Peyer's patch (tissue), 4 donors: ENCODE data around the gene COL26A1. TPM values are rescaled to one million over a fixed set of nuclear protein-coding genes. Genes with fewer than 3 reads are reported as not detected.
"Not testable (repeated sequence)": the region's sequence is repeated elsewhere in the genome, so short reads cannot be mapped to it uniquely, and the experiment has no call there.

Experiments
- DNase-seq, 3 donors: peaks; one replicate each; pipeline ENCODE4 v3.0.0-alpha.2; 2017 to 2019
- H3K27ac ChIP-seq, 4 donors: fragments of 200-600 bp; sonication (generic); one replicate each; pipeline ENCODE4 v1.5.1; 2016 to 2019
- H3K27me3 ChIP-seq, 2 donors: fragments of 200-600 bp; sonication (generic); one replicate each; pipeline ENCODE4 v1.5.1; 2019
- H3K36me3 ChIP-seq, 3 donors: fragments of 200-600 bp; sonication (generic); one replicate each; pipeline ENCODE4 v1.5.1; 2016 to 2019
- H3K4me1 ChIP-seq, 4 donors: fragments of 200-600 bp; sonication (generic); one replicate each; pipeline ENCODE4 v1.5.1; 2016 to 2019
- H3K4me3 ChIP-seq, 4 donors: fragments of 200-600 bp; sonication (generic); 1 replicate in 3 of 4; 2 replicates in 1 of 4; pipeline ENCODE4 v1.5.1; 2016 to 2019; ENCODE audit warnings: mild to moderate bottlenecking in 1 of 4
- H3K9me3 ChIP-seq, 4 donors: fragments of 200-600 bp; sonication (generic); one replicate each; pipeline ENCODE4 v1.5.1; 2016 to 2019; ENCODE audit warnings: mild to moderate bottlenecking in 1 of 4
- CTCF ChIP-seq, 6 experiments: fragments of 450-650 bp in 4 of 6; fragments of 200-600 bp in 2 of 6; sonication (generic) in 1 of 6; IDR thresholded peaks; one replicate each; pipeline ENCODE4 v1.5.1; 2017 to 2019; ENCODE audit warnings: antibody characterized with exemption in 6 of 6, mild to moderate bottlenecking in 3 of 6, moderate library complexity in 1 of 6
- POLR2A ChIP-seq, 2 donors: fragments of 450-650 bp; IDR thresholded peaks; one replicate each; pipeline ENCODE4 v1.5.1; 2017; ENCODE audit warnings: antibody characterized with exemption in 2 of 2, mild to moderate bottlenecking in 2 of 2, moderate library complexity in 2 of 2
- total RNA-seq, 4 donors: library from RNA; depleted of rRNA; stranded (reverse); fragments of >200 nt; gene quantifications; one replicate each; pipeline ENCODE4 v1.1.0, GENCODE V29; 2016

COL26A1 gene
- total RNA-seq, 4 donors from 2014 or later = not detected

- Histone ChIP-seq H3K4me3 (no peak overlapping the region), H3K27ac (no peak overlapping the region), H3K36me3 (no peaks in the 10 kb centered on the region), H3K4me1 (no peaks in the 10 kb centered on the region), H3K27me3 (no peaks in the 10 kb centered on the region), H3K9me3 (no peaks in the 10 kb centered on the region)
- DNase-seq = no peak
- TF ChIP-seq CTCF (IDR thresholded peaks at IDR 0.05) (no peak), POLR2A (IDR thresholded peaks at IDR 0.05) (no peak)
Measured at GRCh38 chr7:101465576-101466196, 103.0 kb downstream of the COL26A1 start.

- H3K36me3 ChIP-seq = no peaks in the 10 kb centered on the region
- no peaks in the 10 kb centered on the region for H3K4me1 ChIP-seq
- H3K9me3 ChIP-seq = no peaks in the 10 kb centered on the region
- no peak overlapping the region for H3K27ac ChIP-seq
- no peak for TF ChIP-seq CTCF (IDR thresholded peaks at IDR 0.05)
- no peak for TF ChIP-seq POLR2A (IDR thresholded peaks at IDR 0.05)
- no peak overlapping the region for H3K4me3 ChIP-seq
- DNase-seq = no peak
- no peaks in the 10 kb centered on the region for H3K27me3 ChIP-seq
Measured at GRCh38 chr7:101466871-101467270, 104.2 kb downstream of the COL26A1 start.

- Histone ChIP-seq H3K4me3 (no peak overlapping the region), H3K9me3 (no peaks in the 10 kb centered on the region), H3K36me3 (no peaks in the 10 kb centered on the region), H3K27me3 (no peaks in the 10 kb centered on the region), H3K4me1 (no peaks in the 10 kb centered on the region), H3K27ac (no peak overlapping the region)
- DNase-seq = no peak
- TF ChIP-seq CTCF (IDR thresholded peaks at IDR 0.05) (no peak), POLR2A (IDR thresholded peaks at IDR 0.05) (no peak)
Measured at GRCh38 chr7:101468546-101469275, 106.0 kb downstream of the COL26A1 start.

GRCh38 chr7:101470668-101471487 is 108.2 kb downstream of the COL26A1 start:
- H3K27me3 ChIP-seq = no peaks in the 10 kb centered on the region
- no peaks in the 10 kb centered on the region for H3K36me3 ChIP-seq
- no peak overlapping the region for H3K4me3 ChIP-seq
- H3K27ac ChIP-seq = no peak overlapping the region
- no peaks in the 10 kb centered on the region for H3K4me1 ChIP-seq
- no peak for DNase-seq
- no peaks in the 10 kb centered on the region for H3K9me3 ChIP-seq
- TF ChIP-seq POLR2A (IDR thresholded peaks at IDR 0.05) (no peak), CTCF (IDR thresholded peaks at IDR 0.05) (no peak)

- H3K4me1 ChIP-seq = no peaks in the 10 kb centered on the region
- no peak for TF ChIP-seq POLR2A (IDR thresholded peaks at IDR 0.05)
- no peak for DNase-seq
- H3K27ac ChIP-seq = no peak overlapping the region
- no peaks in the 10 kb centered on the region for H3K36me3 ChIP-seq
- H3K9me3 ChIP-seq = peaks cover 0 to 4% (median 1%) of the 10 kb centered on the region in 4 donors
- no peaks in the 10 kb centered on the region for H3K27me3 ChIP-seq
- no peak overlapping the region for H3K4me3 ChIP-seq
Measured at GRCh38 chr7:101474178-101474577, 111.5 kb downstream of the COL26A1 start.

GRCh38 chr7:101475691-101476090 is 113.0 kb downstream of the COL26A1 start:
- not testable (repeated sequence) for H3K4me3 ChIP-seq, H3K27me3 ChIP-seq, DNase-seq, H3K4me1 ChIP-seq, H3K36me3 ChIP-seq, H3K9me3 ChIP-seq, H3K27ac ChIP-seq
